GM12878 (cell line): ENCODE results near the gene DENND1C. TPM values are rescaled to one million over a fixed set of nuclear protein-coding genes. Genes with fewer than 3 reads are reported as not detected.
A peak's percentile ranks its signal among the peaks of the same experiment; 100 is the strongest.

Experiments used
- ATF7 ChIP-seq: fragments of 450-650 bp; IDR thresholded peaks from 2 replicates; pipeline ENCODE4 v1.6.1; 2016; ENCODE audit warnings: low read depth, mild to moderate bottlenecking
- CBX5 ChIP-seq: sonication (generic); IDR thresholded peaks from 2 replicates; pipeline ENCODE4 v1.6.1; 2016; ENCODE audit warnings: low read depth, moderate library complexity, mild to moderate bottlenecking, inconsistent platforms
- CHD4 ChIP-seq: fragments of 200-600 bp; sonication (generic); IDR thresholded peaks from 2 replicates; pipeline ENCODE4 v1.6.1; 2016; ENCODE audit warnings: mild to moderate bottlenecking
- FOXM1 ChIP-seq: IDR thresholded peaks from 2 replicates; pipeline ENCODE4 v1.6.1; 2012; ENCODE audit warnings: low read depth, mild to moderate bottlenecking, inconsistent platforms, low read length, moderate library complexity
- HSF1 ChIP-seq: fragments of 150-350 bp; IDR thresholded peaks from 2 replicates; pipeline ENCODE4 v1.6.1; 2014; ENCODE audit warnings: mild to moderate bottlenecking, low read depth, low read length
- KDM1A ChIP-seq: fragments of 200-600 bp; sonication (generic); IDR thresholded peaks from 2 replicates; pipeline ENCODE4 v1.6.1; 2016; ENCODE audit warnings: borderline replicate concordance
- MEF2A ChIP-seq: IDR thresholded peaks from 2 replicates; pipeline ENCODE4 v1.6.1; 2011; ENCODE audit warnings: low read depth, mild to moderate bottlenecking, low read length, moderate library complexity; ENCODE audit not compliant: insufficient read depth
- MTA3 ChIP-seq: IDR thresholded peaks from 2 replicates; pipeline ENCODE4 v1.6.1; 2012; ENCODE audit warnings: low read length, inconsistent platforms, borderline replicate concordance
- NBN ChIP-seq: fragments of 450-650 bp; IDR thresholded peaks from 2 replicates; pipeline ENCODE4 v1.6.1; 2016
- NR2C1 ChIP-seq: fragments of 450-650 bp; IDR thresholded peaks from 2 replicates; pipeline ENCODE4 v1.6.1; 2017; ENCODE audit warnings: antibody characterized with exemption, mild to moderate bottlenecking, moderate library complexity
- RBBP5 ChIP-seq: fragments of 200-600 bp; sonication (generic); conservative IDR thresholded peaks from 2 replicates; pipeline ENCODE4 v1.6.1; 2016
- SIN3A ChIP-seq: IDR thresholded peaks from 2 replicates; pipeline ENCODE4 v1.6.1; 2012; ENCODE audit warnings: low read depth, low read length, improper control_type of control experiment
- SKIL ChIP-seq: fragments of 450-650 bp; IDR thresholded peaks from 2 replicates; pipeline ENCODE4 v1.6.1; 2017; ENCODE audit warnings: mild to moderate bottlenecking, low read depth, inconsistent platforms; ENCODE audit not compliant: poor library complexity, severe bottlenecking
- SRF ChIP-seq, 2 experiments: IDR thresholded peaks; 2 replicates each; pipeline ENCODE4 v1.6.1; 2011; ENCODE audit warnings: low read depth in 2 of 2, low read length in 2 of 2, mild to moderate bottlenecking in 1 of 2, moderate library complexity in 1 of 2
- TAF1 ChIP-seq: IDR thresholded peaks from 2 replicates; pipeline ENCODE4 v1.6.1; 2011; ENCODE audit warnings: mild to moderate bottlenecking, low read depth, low read length, borderline replicate concordance
- TBL1XR1 ChIP-seq: IDR thresholded peaks from 2 replicates; pipeline ENCODE4 v1.6.1; 2012; ENCODE audit warnings: low read depth, low read length, improper control_type of control experiment
- ZBED1 ChIP-seq: IDR thresholded peaks from 2 replicates; pipeline ENCODE4 v1.6.1; 2016; ENCODE audit warnings: borderline replicate concordance
- polyA plus RNA-seq, 11 experiments: library from polyadenylated mRNA; depleted of rRNA in 4 of 11; unstranded in 6 of 11; stranded (reverse) in 5 of 11; fragments of >200 nt; fragmentation: Nextera tagmentation in 4 of 11; fragmentation: Illumina TruSeq in 1 of 11; extraction: Ambion mirVana in 4 of 11; extraction: Trizol in 1 of 11; gene quantifications; 1 replicate in 1 of 11; 2 replicates in 10 of 11; pipeline versions ENCODE4 v1.2.1 to v1.2.3, GENCODE V29; 2011 to 2016; ENCODE audit warnings: inconsistent platforms in 2 of 11, missing spikeins in 2 of 11, low read depth in 1 of 11
- total RNA-seq, 4 experiments: library from RNA; depleted of rRNA in 3 of 4; stranded (reverse); fragments of >200 nt in 3 of 4; fragmentation: Illumina TruSeq in 1 of 4; extraction: Trizol in 1 of 4; gene quantifications; 2 replicates each; pipeline versions ENCODE4 v1.2.1 to v1.2.3, GENCODE V29; 2013 to 2021
- TF ChIP-seq, protein P1 (sequence below): fragments of 450-650 bp; IDR thresholded peaks from 2 replicates; pipeline ENCODE4 v1.6.1; 2016; ENCODE audit warnings: mild to moderate bottlenecking, moderate library complexity, borderline replicate concordance
- TF ChIP-seq, protein P2 (sequence below): fragments of 450-650 bp; formaldehyde crosslinking; IDR thresholded peaks from 2 replicates; pipeline ENCODE4 v1.4.0; 2020; ENCODE audit warnings: mild to moderate bottlenecking, moderate library complexity

DENND1C gene
- total and polyA plus RNA-seq, 10 of the 15 experiments (the other 5 are each of a cell fraction or from before 2014, with no cell fraction given): 2.4 to 54.3 (median 32.7) TPM

- TF ChIP-seq SKIL (peak; percentile 39), ZBED1 (no peak; the same call in 1 of the 2 replicates), CHD4 (no peak), ATF7 (peak; percentile 42; the same call in 1 of the 2 replicates), KDM1A (no peak), NBN (peak; percentile 94), SRF (IDR thresholded peaks at IDR 0.05; ENCODE audit: low read depth in 2 of 2, low read length in 2 of 2) (0 out of 4 replicates have a peak, but pooled peaks of 1 of the 2 experiments have one; percentile 35), FOXM1 (no peak), MTA3 (no peak; the same call in 1 of the 2 replicates), TBL1XR1 (no peak; the same call in 1 of the 2 replicates), CBX5 (no peak), SIN3A (no peak), MEF2A (peak; percentile 27; the same call in 1 of the 2 replicates), NR2C1 (0 out of 2 replicates have a peak, but pooled peaks have one; percentile 11), RBBP5 (no peak), TAF1 (peak; percentile 98), HSF1 (no peak)
- TF ChIP-seq, protein P1, sequence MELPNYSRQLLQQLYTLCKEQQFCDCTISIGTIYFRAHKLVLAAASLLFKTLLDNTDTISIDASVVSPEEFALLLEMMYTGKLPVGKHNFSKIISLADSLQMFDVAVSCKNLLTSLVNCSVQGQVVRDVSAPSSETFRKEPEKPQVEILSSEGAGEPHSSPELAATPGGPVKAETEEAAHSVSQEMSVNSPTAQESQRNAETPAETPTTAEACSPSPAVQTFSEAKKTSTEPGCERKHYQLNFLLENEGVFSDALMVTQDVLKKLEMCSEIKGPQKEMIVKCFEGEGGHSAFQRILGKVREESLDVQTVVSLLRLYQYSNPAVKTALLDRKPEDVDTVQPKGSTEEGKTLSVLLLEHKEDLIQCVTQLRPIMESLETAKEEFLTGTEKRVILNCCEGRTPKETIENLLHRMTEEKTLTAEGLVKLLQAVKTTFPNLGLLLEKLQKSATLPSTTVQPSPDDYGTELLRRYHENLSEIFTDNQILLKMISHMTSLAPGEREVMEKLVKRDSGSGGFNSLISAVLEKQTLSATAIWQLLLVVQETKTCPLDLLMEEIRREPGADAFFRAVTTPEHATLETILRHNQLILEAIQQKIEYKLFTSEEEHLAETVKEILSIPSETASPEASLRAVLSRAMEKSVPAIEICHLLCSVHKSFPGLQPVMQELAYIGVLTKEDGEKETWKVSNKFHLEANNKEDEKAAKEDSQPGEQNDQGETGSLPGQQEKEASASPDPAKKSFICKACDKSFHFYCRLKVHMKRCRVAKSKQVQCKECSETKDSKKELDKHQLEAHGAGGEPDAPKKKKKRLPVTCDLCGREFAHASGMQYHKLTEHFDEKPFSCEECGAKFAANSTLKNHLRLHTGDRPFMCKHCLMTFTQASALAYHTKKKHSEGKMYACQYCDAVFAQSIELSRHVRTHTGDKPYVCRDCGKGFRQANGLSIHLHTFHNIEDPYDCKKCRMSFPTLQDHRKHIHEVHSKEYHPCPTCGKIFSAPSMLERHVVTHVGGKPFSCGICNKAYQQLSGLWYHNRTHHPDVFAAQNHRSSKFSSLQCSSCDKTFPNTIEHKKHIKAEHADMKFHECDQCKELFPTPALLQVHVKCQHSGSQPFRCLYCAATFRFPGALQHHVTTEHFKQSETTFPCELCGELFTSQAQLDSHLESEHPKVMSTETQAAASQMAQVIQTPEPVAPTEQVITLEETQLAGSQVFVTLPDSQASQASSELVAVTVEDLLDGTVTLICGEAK: peak; percentile 34; the same call in 1 of the 2 replicates
- TF ChIP-seq, protein P2, sequence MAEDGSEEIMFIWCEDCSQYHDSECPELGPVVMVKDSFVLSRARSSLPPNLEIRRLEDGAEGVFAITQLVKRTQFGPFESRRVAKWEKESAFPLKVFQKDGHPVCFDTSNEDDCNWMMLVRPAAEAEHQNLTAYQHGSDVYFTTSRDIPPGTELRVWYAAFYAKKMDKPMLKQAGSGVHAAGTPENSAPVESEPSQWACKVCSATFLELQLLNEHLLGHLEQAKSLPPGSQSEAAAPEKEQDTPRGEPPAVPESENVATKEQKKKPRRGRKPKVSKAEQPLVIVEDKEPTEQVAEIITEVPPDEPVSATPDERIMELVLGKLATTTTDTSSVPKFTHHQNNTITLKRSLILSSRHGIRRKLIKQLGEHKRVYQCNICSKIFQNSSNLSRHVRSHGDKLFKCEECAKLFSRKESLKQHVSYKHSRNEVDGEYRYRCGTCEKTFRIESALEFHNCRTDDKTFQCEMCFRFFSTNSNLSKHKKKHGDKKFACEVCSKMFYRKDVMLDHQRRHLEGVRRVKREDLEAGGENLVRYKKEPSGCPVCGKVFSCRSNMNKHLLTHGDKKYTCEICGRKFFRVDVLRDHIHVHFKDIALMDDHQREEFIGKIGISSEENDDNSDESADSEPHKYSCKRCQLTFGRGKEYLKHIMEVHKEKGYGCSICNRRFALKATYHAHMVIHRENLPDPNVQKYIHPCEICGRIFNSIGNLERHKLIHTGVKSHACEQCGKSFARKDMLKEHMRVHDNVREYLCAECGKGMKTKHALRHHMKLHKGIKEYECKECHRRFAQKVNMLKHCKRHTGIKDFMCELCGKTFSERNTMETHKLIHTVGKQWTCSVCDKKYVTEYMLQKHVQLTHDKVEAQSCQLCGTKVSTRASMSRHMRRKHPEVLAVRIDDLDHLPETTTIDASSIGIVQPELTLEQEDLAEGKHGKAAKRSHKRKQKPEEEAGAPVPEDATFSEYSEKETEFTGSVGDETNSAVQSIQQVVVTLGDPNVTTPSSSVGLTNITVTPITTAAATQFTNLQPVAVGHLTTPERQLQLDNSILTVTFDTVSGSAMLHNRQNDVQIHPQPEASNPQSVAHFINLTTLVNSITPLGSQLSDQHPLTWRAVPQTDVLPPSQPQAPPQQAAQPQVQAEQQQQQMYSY (CRISPR knock-in tag): no peak
Observed at GRCh38 chr19:6530386-6531162, 49.0 kb upstream of the DENND1C start, which contains the start of gene TNFSF9 (continued).
